CD8-positive, alpha-beta memory T cell (primary cell): ENCODE measurements around the gene SSBP3. TPM values are rescaled to one million over a fixed set of nuclear protein-coding genes. Genes with fewer than 3 reads are reported as not detected.

Source experiments
- CTCF ChIA-PET: fragments of 350-600 bp; sonication (Branson Sonifier 250); formaldehyde crosslinking; loops from one replicate; lab custom pipeline; 2021; ENCODE audit warnings: antibody characterized with exemption; lab: Charles Lee
- POLR2A ChIA-PET: fragments of 350-600 bp; sonication (Branson Sonifier 250); formaldehyde crosslinking; loops from one replicate; lab custom pipeline; 2021; ENCODE audit warnings: antibody characterized with exemption; lab: Charles Lee
- DNase-seq, 5 donors: peaks; one replicate each; pipeline versions ENCODE4 v3.0.0 to v3.0.0-alpha.2; 2020 to 2022; ENCODE audit warnings: mixed read lengths in 1 of 5
- H3K27ac ChIP-seq: one replicate; pipeline ENCODE4 v1.7.0; 2013; ENCODE audit warnings: low read depth, mild to moderate bottlenecking, low read length, moderate library complexity
- H3K27me3 ChIP-seq: 2 replicates; pipeline ENCODE4 v1.7.0; 2013; ENCODE audit warnings: low read length, mild to moderate bottlenecking; ENCODE audit not compliant: insufficient read depth, poor library complexity, severe bottlenecking
- H3K36me3 ChIP-seq: 2 replicates; pipeline ENCODE4 v1.7.0; 2013; ENCODE audit warnings: mild to moderate bottlenecking, low read length, moderate library complexity; ENCODE audit not compliant: insufficient read depth
- H3K4me1 ChIP-seq: 2 replicates; pipeline ENCODE4 v1.7.0; 2013; ENCODE audit warnings: mild to moderate bottlenecking, low read length, moderate library complexity; ENCODE audit not compliant: insufficient read depth
- H3K4me3 ChIP-seq: 2 replicates; pipeline ENCODE4 v1.7.0; 2013; ENCODE audit warnings: mild to moderate bottlenecking, low read length
- H3K9me3 ChIP-seq: 2 replicates; pipeline ENCODE4 v1.7.0; 2013; ENCODE audit warnings: mild to moderate bottlenecking, low read length
- H3K27ac Mint-ChIP-seq, 8 donors: one replicate each; pipeline ENCODE4 v1.8.0; 2020 to 2021; ENCODE audit warnings: mixed read lengths in 8 of 8, mild to moderate bottlenecking in 6 of 8, inconsistent platforms in 3 of 8, moderate library complexity in 3 of 8
- H3K27me3 Mint-ChIP-seq, 2 donors: one replicate each; pipeline ENCODE4 v1.8.0; 2020 to 2021; ENCODE audit warnings: mixed read lengths in 2 of 2, mild to moderate bottlenecking in 1 of 2, moderate library complexity in 1 of 2
- H3K36me3 Mint-ChIP-seq, 3 donors: one replicate each; pipeline ENCODE4 v1.8.0; 2020 to 2021; ENCODE audit warnings: mixed read lengths in 3 of 3, inconsistent platforms in 1 of 3, mild to moderate bottlenecking in 1 of 3
- H3K4me1 Mint-ChIP-seq, 3 donors: one replicate each; pipeline ENCODE4 v1.8.0; 2020 to 2021; ENCODE audit warnings: mixed read lengths in 3 of 3, inconsistent platforms in 1 of 3, mild to moderate bottlenecking in 1 of 3
- H3K4me3 Mint-ChIP-seq, 7 donors: one replicate each; pipeline ENCODE4 v1.8.0; 2020 to 2021; ENCODE audit warnings: mixed read lengths in 7 of 7, mild to moderate bottlenecking in 6 of 7, moderate library complexity in 4 of 7, inconsistent platforms in 2 of 7
- H3K9me3 Mint-ChIP-seq, 5 donors: one replicate each; pipeline ENCODE4 v1.8.0; 2020 to 2022; ENCODE audit warnings: mixed read lengths in 5 of 5, mild to moderate bottlenecking in 3 of 5, moderate library complexity in 2 of 5, inconsistent platforms in 1 of 5
- polyA plus RNA-seq: library from polyadenylated mRNA; unstranded; fragments of 300-500 nt; fragmentation: Illumina TruSeq; gene quantifications from one replicate; pipeline ENCODE4 v1.2.3, GENCODE V29; 2021
- total RNA-seq, 2 experiments: library from RNA; stranded (reverse); gene quantifications; one replicate each; pipeline ENCODE4 v1.2.3, GENCODE V29; 2021

SSBP3 gene
- total and polyA plus RNA-seq, 3 experiments from 2014 or later: 17.6 to 52.7 (median 41.6) TPM

GRCh38 chr1:54376430-54377039 is 29.7 kb downstream of the SSBP3 start:
- Histone ChIP-seq H3K27ac (peak overlapping the region; percentile 22), H3K27me3 (no peaks in the 10 kb centered on the region), H3K9me3 (no peaks in the 10 kb centered on the region), H3K36me3 (no peaks in the 10 kb centered on the region), H3K4me1 (peaks cover 75% of the 10 kb centered on the region), H3K4me3 (no peak overlapping the region)
- Mint-ChIP-seq H3K9me3 (no peaks in the 10 kb centered on the region), H3K27me3 (no peaks in the 10 kb centered on the region), H3K27ac (peak overlapping the region in 7 of 8 donors; percentile 27 to 90 (median 67)), H3K36me3 (peaks cover 0 to 32% (median 2%) of the 10 kb centered on the region in 3 donors), H3K4me3 (peak overlapping the region in 2 of 7 donors; percentile 35 to 56), H3K4me1 (peaks cover 73 to 93% (median 79%) of the 10 kb centered on the region in 3 donors)
- no peak for DNase-seq
- ChIA-PET POLR2A (no interaction called here), CTCF (interaction anchor here (1.3 kb wide), 1 partner anchor 21 kb away, joined by 3 read pairs; no protein-coding TSS in a partner anchor)

DNA sequence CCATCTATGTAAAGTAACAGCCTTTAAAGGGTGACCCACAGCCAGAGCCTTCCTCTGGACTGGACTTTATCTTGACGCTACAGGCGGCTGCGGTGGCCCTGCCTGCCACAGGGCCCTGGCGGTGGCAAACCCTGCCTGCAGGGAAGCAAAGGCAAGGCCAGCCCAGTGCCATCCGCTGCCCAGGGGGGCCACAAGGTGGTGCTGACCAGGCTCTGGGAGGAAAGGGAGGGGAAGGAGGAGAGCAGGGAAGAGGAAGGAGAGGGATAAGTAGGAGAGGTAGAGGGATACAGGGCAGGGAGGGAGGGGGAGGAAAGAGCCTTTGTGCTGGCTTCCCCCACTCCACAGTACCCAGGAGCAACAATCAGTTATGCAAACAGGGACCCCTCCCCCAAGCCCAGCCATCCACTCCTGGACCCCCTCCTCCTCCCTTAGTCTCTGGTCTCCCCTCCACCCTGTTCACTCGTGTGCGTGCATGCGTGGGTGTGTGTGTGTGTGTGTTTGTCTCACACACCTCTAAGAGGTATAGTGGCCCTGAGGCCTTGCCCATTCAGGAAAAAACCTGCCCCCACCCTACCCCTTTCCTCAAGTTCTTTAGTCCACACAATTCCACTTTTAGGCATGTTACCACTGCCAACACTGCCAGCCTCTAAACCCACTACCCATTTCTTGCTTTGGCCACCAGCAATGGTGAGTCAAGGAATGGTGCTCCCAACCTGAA is 30.3 kb downstream of the SSBP3 start:
- CTCF ChIA-PET: no interaction called here

GRCh38 chr1:54375298-54375697 is 30.9 kb downstream of the SSBP3 start:
- peaks cover 0 to 32% (median under 1%) of the 10 kb centered on the region in 3 donors for H3K36me3 Mint-ChIP-seq
- Histone ChIP-seq H3K4me3 (no peak overlapping the region), H3K4me1 (peaks cover 63% of the 10 kb centered on the region), H3K27ac (no peak overlapping the region), H3K27me3 (no peaks in the 10 kb centered on the region), H3K9me3 (no peaks in the 10 kb centered on the region), H3K36me3 (no peaks in the 10 kb centered on the region)
- POLR2A ChIA-PET: interaction anchor here (0.5 kb wide), 1 partner anchor 100 kb away, joined by 3 read pairs; no protein-coding TSS in a partner anchor
- peak overlapping the region in 3 of 8 donors; percentile 36 to 53 (median 36) for H3K27ac Mint-ChIP-seq
- CTCF ChIA-PET: no interaction called here
- H3K4me3 Mint-ChIP-seq: no peak overlapping the region
- no peak for DNase-seq
- H3K9me3 Mint-ChIP-seq: no peaks in the 10 kb centered on the region
- no peaks in the 10 kb centered on the region for H3K27me3 Mint-ChIP-seq
- peaks cover 74 to 93% (median 76%) of the 10 kb centered on the region in 3 donors for H3K4me1 Mint-ChIP-seq

More for the DNA sequence above, 30.3 kb downstream of the SSBP3 start:
- peaks cover 75 to 93% (median 80%) of the 10 kb centered on the region in 3 donors for H3K4me1 Mint-ChIP-seq
- POLR2A ChIA-PET: interaction anchor here (0.5 kb wide), 1 partner anchor 99 kb away, joined by 3 read pairs; no protein-coding TSS in a partner anchor
- H3K36me3 Mint-ChIP-seq: peaks cover 0 to 32% (median 0%) of the 10 kb centered on the region in 3 donors
- Histone ChIP-seq H3K9me3 (no peaks in the 10 kb centered on the region), H3K27ac (peak overlapping the region; percentile 10), H3K4me1 (peaks cover 69% of the 10 kb centered on the region), H3K4me3 (no peak overlapping the region), H3K27me3 (no peaks in the 10 kb centered on the region), H3K36me3 (no peaks in the 10 kb centered on the region)
- H3K4me3 Mint-ChIP-seq: peak overlapping the region in 2 of 7 donors; percentile 35 to 56
- no peaks in the 10 kb centered on the region for H3K27me3 Mint-ChIP-seq
- H3K27ac Mint-ChIP-seq: peak overlapping the region in 5 of 8 donors; percentile 55 to 86 (median 67)
- no peak for DNase-seq
- H3K9me3 Mint-ChIP-seq: no peaks in the 10 kb centered on the region

DNA sequence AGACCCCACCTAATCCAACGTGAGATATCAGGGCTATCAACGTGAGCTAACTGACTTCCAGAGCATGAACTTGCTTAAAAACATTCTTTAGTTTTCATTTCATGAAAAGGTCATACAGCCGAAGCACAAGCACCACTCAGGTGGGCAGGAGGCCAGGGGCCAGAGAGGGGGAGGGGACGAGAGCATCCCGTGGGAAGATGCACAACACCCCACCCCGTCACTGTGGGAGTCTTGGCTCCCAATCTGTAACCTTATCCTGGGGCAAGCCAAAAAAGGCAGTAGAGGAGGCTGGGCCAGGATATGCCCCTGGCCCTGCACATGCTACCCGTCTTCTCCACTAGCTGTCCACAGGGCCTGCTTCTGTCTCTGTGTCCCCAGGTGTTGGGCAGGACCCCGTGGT is 31.4 kb downstream of the SSBP3 start:
- peak overlapping the region in 4 of 8 donors; percentile 30 to 76 (median 58) for H3K27ac Mint-ChIP-seq
- no peak overlapping the region for H3K4me3 ChIP-seq
- H3K4me1 ChIP-seq: peaks cover 63% of the 10 kb centered on the region
- no peak overlapping the region for H3K4me3 Mint-ChIP-seq
- no peaks in the 10 kb centered on the region for H3K9me3 ChIP-seq
- ChIA-PET CTCF (no interaction called here), POLR2A (no interaction called here)
- no peaks in the 10 kb centered on the region for H3K9me3 Mint-ChIP-seq
- no peak for DNase-seq
- peaks cover 71 to 93% (median 76%) of the 10 kb centered on the region in 3 donors for H3K4me1 Mint-ChIP-seq
- no peaks in the 10 kb centered on the region for H3K27me3 Mint-ChIP-seq
- H3K36me3 Mint-ChIP-seq: peaks cover 0 to 35% (median 1%) of the 10 kb centered on the region in 3 donors
- no peaks in the 10 kb centered on the region for H3K36me3 ChIP-seq
- H3K27me3 ChIP-seq: no peaks in the 10 kb centered on the region
- no peak overlapping the region for H3K27ac ChIP-seq

GRCh38 chr1:54372978-54373377 is 33.2 kb downstream of the SSBP3 start:
- Histone ChIP-seq H3K27me3 (no peaks in the 10 kb centered on the region), H3K9me3 (no peaks in the 10 kb centered on the region), H3K4me1 (peaks cover 50% of the 10 kb centered on the region), H3K36me3 (no peaks in the 10 kb centered on the region), H3K4me3 (no peak overlapping the region), H3K27ac (no peak overlapping the region)
- CTCF ChIA-PET: no interaction called here
- Mint-ChIP-seq H3K4me3 (peak overlapping the region in 1 of 7 donors; percentile 44), H3K9me3 (no peaks in the 10 kb centered on the region), H3K27me3 (no peaks in the 10 kb centered on the region), H3K4me1 (peaks cover 65 to 89% (median 70%) of the 10 kb centered on the region in 3 donors), H3K27ac (peak overlapping the region in 5 of 8 donors; percentile 43 to 78 (median 64)), H3K36me3 (peaks cover 0 to 29% (median 1%) of the 10 kb centered on the region in 3 donors)
- POLR2A ChIA-PET: no interaction called here
- peak in 1 of 5 donors; percentile 47 for DNase-seq

DNA sequence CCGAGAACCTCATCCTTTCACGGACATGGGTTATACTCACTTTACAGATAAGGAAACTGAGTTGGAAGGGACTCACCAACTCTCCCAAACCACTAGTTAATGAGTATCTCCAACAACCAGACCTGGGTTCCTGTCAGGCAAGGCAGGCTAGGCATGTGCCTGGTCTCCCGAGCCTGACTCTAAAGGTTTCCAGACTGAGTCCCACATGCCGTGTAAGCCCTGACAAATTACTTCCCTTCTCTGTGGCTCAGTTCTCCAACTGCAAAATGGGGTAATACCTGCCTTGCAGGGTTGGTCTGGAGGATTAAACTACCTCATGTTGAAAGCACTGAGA is 34.3 kb downstream of the SSBP3 start:
- ChIA-PET POLR2A (no interaction called here), CTCF (no interaction called here)
- H3K4me1 Mint-ChIP-seq: peaks cover 54 to 88% (median 64%) of the 10 kb centered on the region in 3 donors
- peak overlapping the region in 1 of 7 donors; percentile 16 for H3K4me3 Mint-ChIP-seq
- H3K4me1 ChIP-seq: peaks cover 40% of the 10 kb centered on the region
- H3K27ac Mint-ChIP-seq: peak overlapping the region in 3 of 8 donors; percentile 17 to 81 (median 72)
- H3K36me3 Mint-ChIP-seq: peaks cover 0 to 30% (median 1%) of the 10 kb centered on the region in 3 donors
- no peak for DNase-seq
- H3K4me3 ChIP-seq: no peak overlapping the region
- no peaks in the 10 kb centered on the region for H3K27me3 ChIP-seq
- H3K36me3 ChIP-seq: peaks cover 4% of the 10 kb centered on the region
- no peaks in the 10 kb centered on the region for H3K9me3 Mint-ChIP-seq
- H3K27ac ChIP-seq: no peak overlapping the region
- H3K9me3 ChIP-seq: no peaks in the 10 kb centered on the region
- H3K27me3 Mint-ChIP-seq: no peaks in the 10 kb centered on the region

GRCh38 chr1:54371038-54371941 is 34.9 kb downstream of the SSBP3 start:
- POLR2A ChIA-PET: no interaction called here

More at GRCh38 chr1:54371038-54371941, 34.9 kb downstream of the SSBP3 start:
- H3K36me3 ChIP-seq: peaks cover 5% of the 10 kb centered on the region
- H3K4me3 ChIP-seq: no peak overlapping the region
- H3K27ac ChIP-seq: no peak overlapping the region
- CTCF ChIA-PET: no interaction called here
- H3K4me1 Mint-ChIP-seq: peaks cover 48 to 86% (median 58%) of the 10 kb centered on the region in 3 donors
- peaks cover 0 to 31% (median 1%) of the 10 kb centered on the region in 3 donors for H3K36me3 Mint-ChIP-seq
- no peak for DNase-seq
- peak overlapping the region in 5 of 8 donors; percentile 12 to 81 (median 49) for H3K27ac Mint-ChIP-seq
- no peaks in the 10 kb centered on the region for H3K9me3 Mint-ChIP-seq
- H3K4me3 Mint-ChIP-seq: no peak overlapping the region
- H3K27me3 Mint-ChIP-seq: no peaks in the 10 kb centered on the region
- no peaks in the 10 kb centered on the region for H3K27me3 ChIP-seq
- H3K9me3 ChIP-seq: no peaks in the 10 kb centered on the region
- H3K4me1 ChIP-seq: peaks cover 33% of the 10 kb centered on the region
